Esophagus (tissue), 2 donors: ENCODE measurements around the gene TPH2. TPM values are rescaled to one million over a fixed set of nuclear protein-coding genes. Genes with fewer than 3 reads are reported as not detected.

Experiments
- H3K27ac ChIP-seq, 2 donors: one replicate each; pipeline ENCODE4 v1.5.1; 2013; ENCODE audit warnings: low read depth in 2 of 2, mild to moderate bottlenecking in 2 of 2, inconsistent platforms in 1 of 2, low read length in 1 of 2, moderate library complexity in 1 of 2
- H3K27me3 ChIP-seq, 2 donors: one replicate each; pipeline ENCODE4 v1.6.1; 2013; ENCODE audit warnings: low read length in 2 of 2, control low read depth in 1 of 2, mild to moderate bottlenecking in 1 of 2; ENCODE audit not compliant: insufficient read depth in 2 of 2, control insufficient read depth in 1 of 2
- H3K36me3 ChIP-seq, 2 donors: one replicate each; pipeline ENCODE4 v1.6.1; 2013; ENCODE audit warnings: low read length in 1 of 2; ENCODE audit not compliant: control insufficient read depth in 2 of 2, insufficient read depth in 2 of 2
- H3K4me1 ChIP-seq, 2 donors: one replicate each; pipeline ENCODE4 v1.6.1; 2013; ENCODE audit warnings: low read length in 1 of 2; ENCODE audit not compliant: control insufficient read depth in 2 of 2, insufficient read depth in 2 of 2
- H3K4me3 ChIP-seq, 2 donors: one replicate each; pipeline ENCODE4 v1.5.1; 2013; ENCODE audit warnings: low read length in 2 of 2, mild to moderate bottlenecking in 2 of 2, low read depth in 1 of 2, moderate library complexity in 1 of 2
- H3K9me3 ChIP-seq, 2 donors: one replicate each; pipeline ENCODE4 v1.6.1; 2013; ENCODE audit warnings: mild to moderate bottlenecking in 2 of 2, low read depth in 1 of 2, low read length in 1 of 2, moderate library complexity in 1 of 2; ENCODE audit not compliant: control insufficient read depth in 2 of 2, insufficient read depth in 1 of 2
- WGBS, 2 donors: extraction: QIAGEN DNeasy Blood & Tissue Kit; methylation state at CpG; one replicate each; pipeline ENCODE4 v1.1.7; 2013; 5-methylcytosine and 5-hydroxymethylcytosine counted together
- polyA plus RNA-seq, 2 donors: library from polyadenylated mRNA; stranded (reverse); fragments of 200-250 nt; gene quantifications; one replicate each; pipeline ENCODE4 v1.2.3, GENCODE V29; 2013
- donor health status: healthy with polysubstance abuse.
- donor health status: Bipolar disorder and iron deficiency.

TPH2 gene
- polyA plus RNA-seq, 2 donors: not detected

DNA sequence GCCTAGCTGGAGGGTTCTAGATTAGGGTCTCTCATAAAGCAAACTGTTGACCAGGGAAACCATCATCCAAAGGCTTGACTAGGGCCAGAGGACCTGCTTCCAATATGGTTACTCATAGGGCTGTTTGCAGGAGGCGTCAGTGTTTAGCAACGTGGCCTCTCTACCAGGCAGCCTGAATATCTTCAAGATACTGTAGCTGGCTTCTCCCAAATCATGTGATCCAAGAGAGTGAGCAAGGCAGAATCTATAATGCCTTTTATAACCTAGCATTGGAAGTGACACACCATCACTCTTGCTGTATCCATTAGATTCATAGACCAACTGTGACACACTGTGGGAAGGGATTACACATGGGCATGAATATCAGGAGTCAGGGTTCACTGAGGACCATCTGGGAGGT lies 17.3 kb downstream of the TPH2 start:
- Histone ChIP-seq H3K4me3 (no peak overlapping the region), H3K27ac (no peak overlapping the region), H3K36me3 (no peaks in the 10 kb centered on the region), H3K27me3 (no peaks in the 10 kb centered on the region), H3K9me3 (no peaks in the 10 kb centered on the region), H3K4me1 (no peaks in the 10 kb centered on the region)
- WGBS, 2 donors: 62 to 64% methylated on average over 2 of the region's 2 CpGs

DNA sequence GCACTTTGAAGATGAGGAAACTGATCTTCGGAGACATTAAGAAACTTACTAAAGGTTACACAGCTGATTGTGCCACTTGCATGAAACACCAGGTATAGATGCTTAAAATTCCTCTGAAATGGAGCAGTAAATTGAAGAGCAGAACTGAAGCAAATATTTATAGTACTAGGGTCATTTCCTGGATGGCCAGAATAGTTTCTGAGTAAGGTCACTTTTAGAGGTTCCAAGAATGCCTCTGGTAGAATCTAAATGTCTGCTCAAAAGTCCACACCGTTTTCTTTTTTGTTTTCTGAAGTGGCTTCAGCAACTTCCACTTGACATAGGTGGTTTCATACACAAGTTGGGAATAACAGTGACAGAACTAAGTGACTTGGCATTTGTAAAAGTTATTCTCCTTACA lies 19.4 kb downstream of the TPH2 start:
- Histone ChIP-seq H3K9me3 (no peaks in the 10 kb centered on the region), H3K4me1 (no peaks in the 10 kb centered on the region), H3K27me3 (no peaks in the 10 kb centered on the region), H3K4me3 (no peak overlapping the region), H3K36me3 (no peaks in the 10 kb centered on the region), H3K27ac (no peak overlapping the region)
- 32 to 47% methylated on average over 2 of the region's 2 CpGs for whole genome bisulfite sequencing, 2 donors

- Histone ChIP-seq H3K4me1 (no peaks in the 10 kb centered on the region), H3K9me3 (no peaks in the 10 kb centered on the region), H3K4me3 (no peak overlapping the region), H3K36me3 (no peaks in the 10 kb centered on the region), H3K27me3 (no peaks in the 10 kb centered on the region), H3K27ac (no peak overlapping the region)
- WGBS, 2 donors: 44 to 47% methylated on average over 2 of the region's 2 CpGs
These were observed 19.8 kb downstream of the TPH2 start for GRCh38 chr12:71958457-71958856.

DNA sequence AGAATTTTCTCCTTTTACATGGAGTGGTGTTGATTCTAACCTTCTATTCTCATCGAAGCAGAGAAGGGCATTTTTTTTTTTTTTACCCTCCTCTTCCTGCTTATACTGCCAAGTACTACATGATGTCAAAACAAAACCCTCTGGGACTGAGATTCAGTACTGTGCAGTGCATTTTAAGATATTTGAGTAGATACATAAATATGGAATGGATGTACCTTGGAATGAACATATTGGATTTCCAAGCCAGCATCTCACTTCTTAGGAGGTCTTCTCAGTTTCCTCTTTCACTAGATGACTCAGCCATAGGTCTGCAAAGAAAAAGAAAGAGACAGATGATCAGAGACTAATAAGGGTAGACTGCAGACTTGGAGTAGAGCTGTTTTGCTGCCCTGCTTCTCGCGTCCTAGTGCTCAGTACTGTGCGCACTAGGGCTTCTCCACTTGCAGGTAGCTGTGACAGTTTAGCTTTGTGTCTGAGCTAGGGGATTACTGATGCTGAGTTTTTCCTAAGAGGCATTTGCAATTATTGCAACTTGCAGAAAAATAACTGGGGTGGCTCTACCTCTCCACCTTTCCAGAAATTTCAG lies 20.4 kb downstream of the TPH2 start:
- no peak overlapping the region for H3K27ac ChIP-seq
- WGBS, 2 donors: 66% methylated on average over 4 of the region's 4 CpGs

GRCh38 chr12:71967211-71967610 lies 28.6 kb downstream of the TPH2 start:
- Histone ChIP-seq H3K27ac (no peak overlapping the region), H3K4me1 (no peaks in the 10 kb centered on the region), H3K36me3 (no peaks in the 10 kb centered on the region), H3K4me3 (no peak overlapping the region), H3K9me3 (no peaks in the 10 kb centered on the region), H3K27me3 (no peaks in the 10 kb centered on the region)
- WGBS, 2 donors: 71 to 81% methylated on average over 3 of the region's 3 CpGs

More for the DNA sequence above, 20.4 kb downstream of the TPH2 start:
- H3K4me1 ChIP-seq: no peaks in the 10 kb centered on the region
- H3K27me3 ChIP-seq: no peaks in the 10 kb centered on the region
- no peaks in the 10 kb centered on the region for H3K9me3 ChIP-seq
- no peaks in the 10 kb centered on the region for H3K36me3 ChIP-seq
- H3K4me3 ChIP-seq: no peak overlapping the region

GRCh38 chr12:71969330-71969729 lies 30.7 kb downstream of the TPH2 start:
- Histone ChIP-seq H3K27me3 (no peaks in the 10 kb centered on the region), H3K27ac (no peak overlapping the region), H3K4me1 (no peaks in the 10 kb centered on the region), H3K9me3 (no peaks in the 10 kb centered on the region), H3K4me3 (no peak overlapping the region), H3K36me3 (no peaks in the 10 kb centered on the region)
- 89 to 93% methylated on average over 1 of the region's 1 CpG for WGBS, 2 donors

DNA sequence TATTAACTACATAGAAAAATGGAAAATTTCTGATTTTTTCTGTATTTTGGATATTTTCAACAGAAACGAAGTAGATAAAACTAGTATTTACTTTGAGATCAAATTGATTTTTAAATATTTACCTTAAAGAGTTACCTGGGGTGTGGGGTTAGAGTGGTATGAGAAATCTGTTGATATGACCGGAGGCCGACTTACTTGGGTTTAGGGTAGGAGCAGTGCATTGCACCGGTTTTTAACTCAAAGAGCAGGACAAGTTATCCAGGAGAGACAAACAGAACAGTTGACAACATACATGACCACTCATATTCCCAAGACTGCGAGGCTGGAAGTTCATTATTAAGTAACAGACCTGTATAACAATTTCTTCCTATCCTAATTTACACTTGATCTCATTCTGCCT lies 31.4 kb downstream of the TPH2 start:
- H3K36me3 ChIP-seq: no peaks in the 10 kb centered on the region
- H3K27ac ChIP-seq: no peak overlapping the region
- no peak overlapping the region for H3K4me3 ChIP-seq
- no peaks in the 10 kb centered on the region for H3K27me3 ChIP-seq
- H3K4me1 ChIP-seq: no peaks in the 10 kb centered on the region
- WGBS, 2 donors: 57 to 62% methylated on average over 5 of the region's 5 CpGs
- no peaks in the 10 kb centered on the region for H3K9me3 ChIP-seq

DNA sequence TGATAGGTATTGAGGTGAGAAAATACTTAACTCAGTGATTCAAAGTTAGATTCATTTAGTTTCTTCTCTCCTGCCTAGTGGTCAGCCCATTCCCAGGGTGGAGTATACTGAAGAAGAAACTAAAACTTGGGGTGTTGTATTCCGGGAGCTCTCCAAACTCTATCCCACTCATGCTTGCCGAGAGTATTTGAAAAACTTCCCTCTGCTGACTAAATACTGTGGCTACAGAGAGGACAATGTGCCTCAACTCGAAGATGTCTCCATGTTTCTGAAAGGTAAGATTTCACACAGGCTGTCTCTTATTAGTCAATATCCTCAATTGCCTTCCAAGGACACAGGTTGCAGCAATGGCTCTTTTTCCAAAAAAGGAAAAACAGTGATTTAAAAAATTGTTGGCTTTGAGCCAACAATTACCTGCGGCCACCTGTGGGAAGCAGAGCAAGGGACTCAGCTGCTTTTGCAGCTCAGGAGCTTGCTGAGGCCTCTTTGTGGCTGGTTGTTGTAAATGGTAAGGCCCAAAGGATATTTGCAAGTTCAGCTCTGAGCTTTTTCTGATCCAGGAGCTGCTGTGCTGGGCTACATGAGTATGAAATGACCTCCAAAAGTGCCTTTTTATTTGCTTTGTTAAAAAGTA lies 33.9 kb downstream of the TPH2 start:
- H3K27me3 ChIP-seq: no peaks in the 10 kb centered on the region
- no peak overlapping the region for H3K4me3 ChIP-seq
- WGBS, 2 donors: 56 to 64% methylated on average over 4 of the region's 4 CpGs
- no peak overlapping the region for H3K27ac ChIP-seq
- no peaks in the 10 kb centered on the region for H3K36me3 ChIP-seq
- H3K4me1 ChIP-seq: no peaks in the 10 kb centered on the region
- no peaks in the 10 kb centered on the region for H3K9me3 ChIP-seq

GRCh38 chr12:71973687-71974086 lies 35.0 kb downstream of the TPH2 start:
- Histone ChIP-seq H3K9me3 (no peaks in the 10 kb centered on the region), H3K36me3 (no peaks in the 10 kb centered on the region), H3K4me1 (no peaks in the 10 kb centered on the region), H3K4me3 (no peak overlapping the region), H3K27me3 (no peaks in the 10 kb centered on the region), H3K27ac (no peak overlapping the region)
- WGBS, 2 donors: 60 to 69% methylated on average over 4 of the region's 4 CpGs

GRCh38 chr12:71980538-71980937 lies 41.9 kb downstream of the TPH2 start:
- H3K36me3 ChIP-seq: no peaks in the 10 kb centered on the region
- H3K4me1 ChIP-seq: no peaks in the 10 kb centered on the region
- no peak overlapping the region for H3K4me3 ChIP-seq
- H3K27me3 ChIP-seq: no peaks in the 10 kb centered on the region
- WGBS, 2 donors: 32 to 44% methylated on average over 2 of the region's 2 CpGs
- H3K9me3 ChIP-seq: no peaks in the 10 kb centered on the region
- H3K27ac ChIP-seq: no peak overlapping the region
